Measurements from ENCODE around the gene FREM2.

FREM2 gene

GRCh38 chr13:38848360-38848759 lies 161.5 kb downstream of the FREM2 start:
- DNase-seq, result no peak

GRCh38 chr13:38849315-38849714 lies 162.4 kb downstream of the FREM2 start:
- DNase-seq, result no peak

- DNase-seq, result no peak
Observed at GRCh38 chr13:38850868-38851626, 164.2 kb downstream of the FREM2 start.

- DNase-seq, result no peak
Observed at GRCh38 chr13:38854226-38854625, 167.3 kb downstream of the FREM2 start.

GRCh38 chr13:38856065-38856464 lies 169.2 kb downstream of the FREM2 start:
- no peak for DNase-seq

GRCh38 chr13:38862443-38862842 lies 175.6 kb downstream of the FREM2 start:
- no peak for DNase-seq

- DNase-seq, result no peak
Observed at GRCh38 chr13:38863536-38863935, 176.7 kb downstream of the FREM2 start.

GRCh38 chr13:38866649-38867048 lies 179.8 kb downstream of the FREM2 start:
- no peak for DNase-seq

- DNase-seq, result no peak
Observed at GRCh38 chr13:38868399-38868798, 181.5 kb downstream of the FREM2 start.

GRCh38 chr13:38868870-38869269 lies 182.0 kb downstream of the FREM2 start:
- DNase-seq, result no peak

- DNase-seq, result no peak
Observed at GRCh38 chr13:38871275-38871674, 184.4 kb downstream of the FREM2 start.

GRCh38 chr13:38872693-38873092 lies 185.8 kb downstream of the FREM2 start:
- DNase-seq, result no peak

- no peak for DNase-seq
Observed at GRCh38 chr13:38875186-38875875, 188.5 kb downstream of the FREM2 start.

GRCh38 chr13:38879278-38879677 lies 192.4 kb downstream of the FREM2 start:
- DNase-seq, result no peak

GRCh38 chr13:38879786-38880185 lies 192.9 kb downstream of the FREM2 start:
- DNase-seq, result no peak

- no peak for DNase-seq
Observed at GRCh38 chr13:38880397-38880796, 193.5 kb downstream of the FREM2 start.

GRCh38 chr13:38883783-38884182 lies 196.9 kb downstream of the FREM2 start:
- no peak for DNase-seq

- DNase-seq, result no peak
Observed at GRCh38 chr13:38888309-38888708, 201.4 kb downstream of the FREM2 start.

GRCh38 chr13:38895075-38895474 lies 208.2 kb downstream of the FREM2 start:
- no peak for DNase-seq

- no peak for DNase-seq
Observed at GRCh38 chr13:38897521-38897920, 210.6 kb downstream of the FREM2 start.

GRCh38 chr13:38898481-38898880 lies 211.6 kb downstream of the FREM2 start:
- no peak for DNase-seq

GRCh38 chr13:38899571-38899970 lies 212.7 kb downstream of the FREM2 start:
- no peak for DNase-seq

GRCh38 chr13:38900188-38900587 lies 213.3 kb downstream of the FREM2 start:
- no peak for DNase-seq

GRCh38 chr13:38902551-38902950 lies 215.7 kb downstream of the FREM2 start:
- DNase-seq, result no peak

GRCh38 chr13:38905081-38905480 lies 218.2 kb downstream of the FREM2 start:
- no peak for DNase-seq
